ENCODE measurements around the gene PITHD1. TPM values are rescaled to one million over a fixed set of nuclear protein-coding genes. Genes with fewer than 3 reads are reported as not detected.

The PITHD1 gene
- total RNA-seq, 1 donor from 2014 or later: 37.6 TPM

- no peak for TF ChIP-seq CTCF (IDR thresholded peaks at IDR 0.05; ENCODE audit: insufficient read depth, low read length, poor library complexity, severe bottlenecking)
- Histone ChIP-seq H3K27me3 (ENCODE audit: control insufficient read depth, insufficient read depth, low read length) (no peaks in the 10 kb centered on the region), H3K4me3 (ENCODE audit: low read depth, low read length) (no peak overlapping the region), H3K36me3 (ENCODE audit: control insufficient read depth, insufficient read depth, low read length) (no peaks in the 10 kb centered on the region)
- no peak for DNase-seq (ENCODE audit: low read depth)
Measured at GRCh38 chr1:23768733-23769132, 9.5 kb upstream of the PITHD1 start.

GRCh38 chr1:23772049-23772853 is 6.0 kb upstream of the PITHD1 start:
- H3K4me3 ChIP-seq (ENCODE audit: low read depth, low read length): no peak overlapping the region
- peak; percentile 97 for TF ChIP-seq CTCF (IDR thresholded peaks at IDR 0.05; ENCODE audit: insufficient read depth, low read length, poor library complexity, severe bottlenecking)
- H3K27me3 ChIP-seq (ENCODE audit: control insufficient read depth, insufficient read depth, low read length): no peaks in the 10 kb centered on the region
- DNase-seq (ENCODE audit: low read depth): no peak
- H3K36me3 ChIP-seq (ENCODE audit: control insufficient read depth, insufficient read depth, low read length): no peaks in the 10 kb centered on the region

DNA sequence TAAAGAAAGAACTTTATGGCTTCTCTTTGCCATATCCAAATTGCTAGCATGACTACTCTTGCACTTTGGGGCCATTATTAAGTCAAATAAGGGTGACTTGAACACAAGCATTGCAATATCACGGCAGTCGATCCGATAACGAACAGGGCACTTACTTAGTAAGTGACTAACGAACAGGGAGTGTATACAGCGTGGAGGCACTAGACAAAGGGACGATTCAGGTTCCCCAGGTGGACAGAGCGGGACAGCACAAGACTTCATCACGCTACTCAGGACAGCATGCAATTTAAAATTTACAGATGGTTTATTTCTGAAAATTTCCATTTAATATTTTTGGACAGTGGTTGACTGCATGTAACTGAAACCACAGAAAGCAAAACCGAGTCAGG is 5.4 kb upstream of the PITHD1 start:
- TF ChIP-seq CTCF (IDR thresholded peaks at IDR 0.05; ENCODE audit: insufficient read depth, low read length, poor library complexity, severe bottlenecking): no peak
- Histone ChIP-seq H3K4me3 (ENCODE audit: low read depth, low read length) (no peak overlapping the region), H3K36me3 (ENCODE audit: control insufficient read depth, insufficient read depth, low read length) (no peaks in the 10 kb centered on the region), H3K27me3 (ENCODE audit: control insufficient read depth, insufficient read depth, low read length) (no peaks in the 10 kb centered on the region)
- DNase-seq (ENCODE audit: low read depth): no peak

DNA sequence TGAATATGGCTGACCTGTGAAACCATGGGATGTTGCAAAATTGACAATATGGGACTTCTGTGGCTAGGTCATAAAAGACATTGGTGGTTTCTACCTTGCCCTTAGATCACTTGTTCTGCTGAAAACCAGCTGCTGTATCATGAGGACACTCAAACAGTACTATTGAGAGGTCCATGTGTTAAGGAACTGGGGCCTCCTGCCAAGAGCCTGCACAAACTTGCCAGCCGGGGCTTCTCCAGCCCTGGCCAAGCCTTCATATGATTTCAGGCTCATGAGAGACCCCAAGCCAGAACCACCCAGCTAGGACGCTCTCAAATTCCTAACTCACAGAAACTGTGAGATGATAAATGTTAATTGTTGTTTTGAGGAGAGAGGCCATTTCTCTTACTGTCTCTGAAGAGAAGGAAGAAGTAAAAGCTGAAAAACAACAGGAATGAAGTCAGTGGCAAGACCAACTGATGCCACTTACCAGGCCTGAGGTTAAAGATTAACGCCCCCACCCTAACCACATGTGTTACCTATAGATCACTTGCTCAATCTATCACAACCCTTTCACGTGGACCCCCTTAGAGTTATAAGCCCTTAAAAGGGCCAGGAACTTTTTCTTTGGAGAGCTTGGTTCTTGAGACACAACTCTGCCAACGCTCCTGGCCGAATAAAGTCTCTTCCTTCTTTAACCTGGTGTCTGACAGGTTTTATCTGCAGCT is 3.9 kb upstream of the PITHD1 start:
- TF ChIP-seq CTCF (IDR thresholded peaks at IDR 0.05; ENCODE audit: insufficient read depth, low read length, poor library complexity, severe bottlenecking): no peak
- Histone ChIP-seq H3K27me3 (ENCODE audit: control insufficient read depth, insufficient read depth, low read length) (no peaks in the 10 kb centered on the region), H3K4me3 (ENCODE audit: low read depth, low read length) (no peak overlapping the region), H3K36me3 (ENCODE audit: control insufficient read depth, insufficient read depth, low read length) (no peaks in the 10 kb centered on the region)
- no peak for DNase-seq (ENCODE audit: low read depth)

- no peak for TF ChIP-seq CTCF (IDR thresholded peaks at IDR 0.05; ENCODE audit: insufficient read depth, low read length, poor library complexity, severe bottlenecking)
- no peak for DNase-seq (ENCODE audit: low read depth)
- Histone ChIP-seq H3K4me3 (ENCODE audit: low read depth, low read length) (no peak overlapping the region), H3K36me3 (ENCODE audit: control insufficient read depth, insufficient read depth, low read length) (no peaks in the 10 kb centered on the region), H3K27me3 (ENCODE audit: control insufficient read depth, insufficient read depth, low read length) (no peaks in the 10 kb centered on the region)
Measured at GRCh38 chr1:23776217-23776616, 2.0 kb upstream of the PITHD1 start.
